HepG2 (cell line): ENCODE data around the gene SLCO4A1. TPM values are rescaled to one million over a fixed set of nuclear protein-coding genes. Genes with fewer than 3 reads are reported as not detected.

Experiments used
- ATF7 ChIP-seq, 2 experiments: fragments of 450-650 bp in 1 of 2; sonication (generic) in 1 of 2; formaldehyde crosslinking in 1 of 2; IDR thresholded peaks; 2 replicates each; pipeline versions ENCODE4 v1.4.0 to v1.6.1; 2016 to 2020; ENCODE audit warnings: antibody characterized with exemption in 1 of 2, mild to moderate bottlenecking in 1 of 2, missing genetic modification reagents in 1 of 2
- KLF11 ChIP-seq: IDR thresholded peaks from 2 replicates; pipeline ENCODE4 v1.6.1; 2016; ENCODE audit warnings: missing compliant biosample characterization
- MEIS1 ChIP-seq: sonication (generic); formaldehyde crosslinking; IDR thresholded peaks from 2 replicates; pipeline ENCODE4 v1.9.0; 2021; ENCODE audit warnings: mild to moderate bottlenecking, missing genetic modification reagents, moderate library complexity, borderline replicate concordance
- NFKB2 ChIP-seq: sonication (generic); formaldehyde crosslinking; IDR thresholded peaks from 2 replicates; pipeline ENCODE4 v1.4.0; 2020; ENCODE audit warnings: missing genetic modification reagents, borderline replicate concordance
- PHF21A ChIP-seq: sonication (generic); formaldehyde crosslinking; IDR thresholded peaks from 2 replicates; pipeline ENCODE4 v1.5.0; 2020; ENCODE audit warnings: mild to moderate bottlenecking, missing genetic modification reagents
- SRSF4 ChIP-seq: fragments of 200-400 bp; formaldehyde crosslinking; IDR thresholded peaks from one replicate; pipeline ENCODE4 v1.6.1; 2018; ENCODE audit warnings: mild to moderate bottlenecking, low read depth, low read length, moderate library complexity; ENCODE audit not compliant: poor library complexity, severe bottlenecking
- THYN1 ChIP-seq: sonication (generic); formaldehyde crosslinking; IDR thresholded peaks from 2 replicates; pipeline ENCODE4 v1.8.1; 2023; ENCODE audit warnings: low read depth, mild to moderate bottlenecking, moderate library complexity, missing genetic modification reagents, borderline replicate concordance
- ZNF296 ChIP-seq: sonication (generic); formaldehyde crosslinking; conservative IDR thresholded peaks from 2 replicates; pipeline ENCODE4 v1.5.0; 2020; ENCODE audit warnings: mild to moderate bottlenecking, missing genetic modification reagents
- ZNF598 ChIP-seq: sonication (generic); formaldehyde crosslinking; IDR thresholded peaks from 2 replicates; pipeline ENCODE4 v1.5.1; 2020; ENCODE audit warnings: mild to moderate bottlenecking, missing genetic modification reagents, borderline replicate concordance
- ZNF784 ChIP-seq: sonication (generic); formaldehyde crosslinking; IDR thresholded peaks from 2 replicates; pipeline ENCODE4 v1.5.1; 2020; ENCODE audit warnings: missing genetic modification reagents, mild to moderate bottlenecking, borderline replicate concordance
- ZSCAN21 ChIP-seq: sonication (generic); formaldehyde crosslinking; IDR thresholded peaks from 2 replicates; pipeline ENCODE4 v1.8.0; 2022; ENCODE audit warnings: mild to moderate bottlenecking, missing genetic modification reagents, moderate library complexity, borderline replicate concordance
- polyA plus RNA-seq, 8 experiments: library from polyadenylated mRNA; depleted of rRNA in 3 of 8; stranded (reverse) in 7 of 8; unstranded in 1 of 8; fragments of >200 nt; fragmentation: Illumina TruSeq in 4 of 8; extraction: Trizol in 4 of 8; gene quantifications; 2 replicates each; pipeline versions ENCODE4 v1.2.1 to v1.2.3, GENCODE V29; 2011 to 2016; ENCODE audit warnings: low read depth in 4 of 8, missing spikeins in 1 of 8, mixed read lengths in 1 of 8; ENCODE audit not compliant: insufficient read depth in 1 of 8
- total RNA-seq, 5 experiments: library from RNA; depleted of rRNA; stranded (reverse); fragments of >200 nt; fragmentation: Illumina TruSeq; extraction: Trizol; gene quantifications; 2 replicates each; pipeline ENCODE4 v1.2.3, GENCODE V29; 2016; ENCODE audit warnings: low read depth in 1 of 5
- TF ChIP-seq, protein P1 (sequence below): sonication (generic); formaldehyde crosslinking; IDR thresholded peaks from 2 replicates; pipeline ENCODE4 v1.9.0; 2021; ENCODE audit warnings: missing genetic modification reagents, mild to moderate bottlenecking, borderline replicate concordance
- TF ChIP-seq, protein P2 (sequence below): sonication (generic); formaldehyde crosslinking; IDR thresholded peaks from 2 replicates; pipeline ENCODE4 v1.5.0; 2020; ENCODE audit warnings: mild to moderate bottlenecking, missing genetic modification reagents
- TF ChIP-seq, protein P3 (sequence below): sonication (generic); formaldehyde crosslinking; IDR thresholded peaks from one replicate; pipeline ENCODE4 v1.5.1; 2020; ENCODE audit warnings: mild to moderate bottlenecking, missing genetic modification reagents; ENCODE audit errors: not compliant biosample characterization

Gene SLCO4A1
- total and polyA plus RNA-seq, 2 of the 13 experiments (the other 11 are each of a cell fraction or from before 2014, with no cell fraction given): 55.5 to 112 TPM

- TF ChIP-seq, protein P1, sequence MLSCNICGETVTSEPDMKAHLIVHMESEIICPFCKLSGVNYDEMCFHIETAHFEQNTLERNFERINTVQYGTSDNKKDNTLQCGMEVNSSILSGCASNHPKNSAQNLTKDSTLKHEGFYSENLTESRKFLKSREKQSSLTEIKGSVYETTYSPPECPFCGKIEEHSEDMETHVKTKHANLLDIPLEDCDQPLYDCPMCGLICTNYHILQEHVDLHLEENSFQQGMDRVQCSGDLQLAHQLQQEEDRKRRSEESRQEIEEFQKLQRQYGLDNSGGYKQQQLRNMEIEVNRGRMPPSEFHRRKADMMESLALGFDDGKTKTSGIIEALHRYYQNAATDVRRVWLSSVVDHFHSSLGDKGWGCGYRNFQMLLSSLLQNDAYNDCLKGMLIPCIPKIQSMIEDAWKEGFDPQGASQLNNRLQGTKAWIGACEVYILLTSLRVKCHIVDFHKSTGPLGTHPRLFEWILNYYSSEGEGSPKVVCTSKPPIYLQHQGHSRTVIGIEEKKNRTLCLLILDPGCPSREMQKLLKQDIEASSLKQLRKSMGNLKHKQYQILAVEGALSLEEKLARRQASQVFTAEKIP (CRISPR knock-in tag): 0 out of 2 replicates have a peak, but pooled peaks have one; percentile 67
- TF ChIP-seq KLF11 (no peak), PHF21A (CRISPR knock-in tag) (0 out of 2 replicates have a peak, but pooled peaks have one; percentile 23), ZNF598 (CRISPR knock-in tag) (0 out of 2 replicates have a peak, but pooled peaks have one; percentile 54), ZSCAN21 (CRISPR knock-in tag) (no peak), SRSF4 (no peak), NFKB2 (CRISPR knock-in tag) (0 out of 2 replicates have a peak, but pooled peaks have one; percentile 4), ATF7 (IDR thresholded peaks at IDR 0.05) (no peak), ATF7 (CRISPR knock-in tag; IDR thresholded peaks at IDR 0.05) (peak; percentile 53; the same call in 1 of the 2 replicates), MEIS1 (0 out of 2 replicates have a peak, but pooled peaks have one; percentile 40), ZNF296 (0 out of 2 replicates have a peak, but pooled peaks have one; percentile 72), ZNF784 (CRISPR knock-in tag) (0 out of 2 replicates have a peak, but pooled peaks have one; percentile 44), THYN1 (CRISPR knock-in tag) (no peak)
- TF ChIP-seq, protein P2, sequence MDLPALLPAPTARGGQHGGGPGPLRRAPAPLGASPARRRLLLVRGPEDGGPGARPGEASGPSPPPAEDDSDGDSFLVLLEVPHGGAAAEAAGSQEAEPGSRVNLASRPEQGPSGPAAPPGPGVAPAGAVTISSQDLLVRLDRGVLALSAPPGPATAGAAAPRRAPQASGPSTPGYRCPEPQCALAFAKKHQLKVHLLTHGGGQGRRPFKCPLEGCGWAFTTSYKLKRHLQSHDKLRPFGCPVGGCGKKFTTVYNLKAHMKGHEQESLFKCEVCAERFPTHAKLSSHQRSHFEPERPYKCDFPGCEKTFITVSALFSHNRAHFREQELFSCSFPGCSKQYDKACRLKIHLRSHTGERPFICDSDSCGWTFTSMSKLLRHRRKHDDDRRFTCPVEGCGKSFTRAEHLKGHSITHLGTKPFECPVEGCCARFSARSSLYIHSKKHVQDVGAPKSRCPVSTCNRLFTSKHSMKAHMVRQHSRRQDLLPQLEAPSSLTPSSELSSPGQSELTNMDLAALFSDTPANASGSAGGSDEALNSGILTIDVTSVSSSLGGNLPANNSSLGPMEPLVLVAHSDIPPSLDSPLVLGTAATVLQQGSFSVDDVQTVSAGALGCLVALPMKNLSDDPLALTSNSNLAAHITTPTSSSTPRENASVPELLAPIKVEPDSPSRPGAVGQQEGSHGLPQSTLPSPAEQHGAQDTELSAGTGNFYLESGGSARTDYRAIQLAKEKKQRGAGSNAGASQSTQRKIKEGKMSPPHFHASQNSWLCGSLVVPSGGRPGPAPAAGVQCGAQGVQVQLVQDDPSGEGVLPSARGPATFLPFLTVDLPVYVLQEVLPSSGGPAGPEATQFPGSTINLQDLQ (CRISPR knock-in tag): 0 out of 2 replicates have a peak, but pooled peaks have one; percentile 30
- TF ChIP-seq, protein P3, sequence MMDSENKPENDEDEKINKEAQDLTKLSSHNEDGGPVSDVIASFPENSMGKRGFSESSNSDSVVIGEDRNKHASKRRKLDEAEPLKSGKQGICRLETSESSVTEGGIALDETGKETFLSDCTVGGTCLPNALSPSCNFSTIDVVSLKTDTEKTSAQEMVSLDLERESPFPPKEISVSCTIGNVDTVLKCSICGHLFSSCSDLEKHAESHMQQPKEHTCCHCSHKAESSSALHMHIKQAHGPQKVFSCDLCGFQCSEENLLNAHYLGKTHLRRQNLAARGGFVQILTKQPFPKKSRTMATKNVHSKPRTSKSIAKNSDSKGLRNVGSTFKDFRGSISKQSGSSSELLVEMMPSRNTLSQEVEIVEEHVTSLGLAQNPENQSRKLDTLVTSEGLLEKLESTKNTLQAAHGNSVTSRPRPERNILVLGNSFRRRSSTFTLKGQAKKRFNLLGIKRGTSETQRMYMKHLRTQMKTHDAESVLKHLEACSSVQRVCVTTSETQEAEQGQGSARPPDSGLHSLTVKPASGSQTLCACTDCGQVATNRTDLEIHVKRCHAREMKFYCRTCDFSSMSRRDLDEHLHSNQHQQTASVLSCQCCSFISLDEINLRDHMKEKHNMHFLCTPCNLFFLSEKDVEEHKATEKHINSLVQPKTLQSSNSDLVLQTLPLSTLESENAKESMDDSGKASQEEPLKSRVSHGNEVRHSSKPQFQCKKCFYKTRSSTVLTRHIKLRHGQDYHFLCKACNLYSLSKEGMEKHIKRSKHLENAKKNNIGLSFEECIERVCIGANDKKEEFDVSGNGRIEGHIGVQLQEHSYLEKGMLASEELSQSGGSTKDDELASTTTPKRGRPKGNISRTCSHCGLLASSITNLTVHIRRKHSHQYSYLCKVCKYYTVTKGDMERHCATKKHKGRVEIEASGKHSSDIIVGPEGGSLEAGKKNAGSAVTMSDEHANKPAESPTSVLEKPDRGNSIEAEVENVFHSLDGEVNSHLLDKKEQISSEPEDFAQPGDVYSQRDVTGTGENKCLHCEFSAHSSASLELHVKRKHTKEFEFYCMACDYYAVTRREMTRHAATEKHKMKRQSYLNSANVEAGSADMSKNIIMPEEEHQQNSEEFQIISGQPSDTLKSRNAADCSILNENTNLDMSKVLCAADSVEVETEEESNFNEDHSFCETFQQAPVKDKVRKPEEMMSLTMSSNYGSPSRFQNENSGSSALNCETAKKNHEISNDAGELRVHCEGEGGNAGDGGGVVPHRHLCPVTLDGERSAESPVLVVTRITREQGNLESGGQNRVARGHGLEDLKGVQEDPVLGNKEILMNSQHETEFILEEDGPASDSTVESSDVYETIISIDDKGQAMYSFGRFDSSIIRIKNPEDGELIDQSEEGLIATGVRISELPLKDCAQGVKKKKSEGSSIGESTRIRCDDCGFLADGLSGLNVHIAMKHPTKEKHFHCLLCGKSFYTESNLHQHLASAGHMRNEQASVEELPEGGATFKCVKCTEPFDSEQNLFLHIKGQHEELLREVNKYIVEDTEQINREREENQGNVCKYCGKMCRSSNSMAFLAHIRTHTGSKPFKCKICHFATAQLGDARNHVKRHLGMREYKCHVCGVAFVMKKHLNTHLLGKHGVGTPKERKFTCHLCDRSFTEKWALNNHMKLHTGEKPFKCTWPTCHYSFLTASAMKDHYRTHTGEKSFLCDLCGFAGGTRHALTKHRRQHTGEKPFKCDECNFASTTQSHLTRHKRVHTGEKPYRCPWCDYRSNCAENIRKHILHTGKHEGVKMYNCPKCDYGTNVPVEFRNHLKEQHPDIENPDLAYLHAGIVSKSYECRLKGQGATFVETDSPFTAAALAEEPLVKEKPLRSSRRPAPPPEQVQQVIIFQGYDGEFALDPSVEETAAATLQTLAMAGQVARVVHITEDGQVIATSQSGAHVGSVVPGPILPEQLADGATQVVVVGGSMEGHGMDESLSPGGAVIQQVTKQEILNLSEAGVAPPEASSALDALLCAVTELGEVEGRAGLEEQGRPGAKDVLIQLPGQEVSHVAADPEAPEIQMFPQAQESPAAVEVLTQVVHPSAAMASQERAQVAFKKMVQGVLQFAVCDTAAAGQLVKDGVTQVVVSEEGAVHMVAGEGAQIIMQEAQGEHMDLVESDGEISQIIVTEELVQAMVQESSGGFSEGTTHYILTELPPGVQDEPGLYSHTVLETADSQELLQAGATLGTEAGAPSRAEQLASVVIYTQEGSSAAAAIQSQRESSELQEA: peak; percentile 66
- TF ChIP-seq, all 625 proteins: peak for 17
Measured at GRCh38 chr20:62635232-62635631, 7.1 kb upstream of the SLCO4A1 start (continued).
